GM19438 (cell line): Measurements from ENCODE around the gene DAPK2.
"Not testable (repeated sequence)": the region's sequence is repeated elsewhere in the genome, so short reads cannot be mapped to it uniquely, and the experiment has no call there.

ENCODE experiments used
- ATAC-seq: cut with Tn5 transposase; IDR thresholded peaks from one replicate; pipeline ENCODE4 v1.9.1; 2021; ENCODE audit warnings: low read depth; ENCODE audit not compliant: unreplicated experiment

DAPK2 gene

DNA sequence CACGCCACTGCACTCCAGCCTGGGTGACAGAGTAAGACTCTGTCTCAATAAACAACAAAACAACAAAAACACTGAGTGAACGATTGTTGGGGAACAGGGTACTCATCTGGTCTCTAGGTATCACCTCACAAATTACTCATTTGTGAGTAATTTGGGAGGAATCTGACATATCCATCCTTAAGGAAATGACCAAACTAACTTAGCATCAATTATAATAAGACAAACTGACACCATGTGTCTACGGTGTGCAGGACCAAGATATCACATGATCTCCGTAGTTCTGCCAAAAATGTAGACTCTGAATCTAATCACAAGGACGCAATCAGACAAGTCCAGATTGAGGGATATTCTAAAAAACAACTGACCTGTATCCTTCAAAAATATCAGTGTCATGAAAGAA is 12.0 kb upstream of the DAPK2 start:
- no peak for ATAC-seq

DNA sequence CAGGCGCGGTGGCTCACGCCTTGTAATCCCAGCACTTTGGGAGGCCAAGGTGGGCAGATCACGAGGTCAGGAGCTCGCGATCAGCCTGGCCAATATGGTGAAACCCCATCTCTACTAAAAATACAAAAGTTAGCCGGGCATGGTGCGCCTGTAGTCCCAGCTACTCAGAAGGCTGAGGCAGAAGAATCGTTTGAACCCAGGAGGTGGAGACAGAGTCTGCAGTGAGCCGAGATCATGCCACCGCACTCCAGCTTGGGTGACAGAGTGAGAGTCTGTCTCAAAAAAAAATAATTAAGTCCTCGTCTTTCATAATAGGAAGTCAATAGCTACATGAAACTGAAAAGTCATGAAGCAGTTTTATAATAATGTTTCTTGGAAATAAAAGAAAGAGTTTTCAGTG is 7.4 kb upstream of the DAPK2 start:
- ATAC-seq = not testable (repeated sequence)

DNA sequence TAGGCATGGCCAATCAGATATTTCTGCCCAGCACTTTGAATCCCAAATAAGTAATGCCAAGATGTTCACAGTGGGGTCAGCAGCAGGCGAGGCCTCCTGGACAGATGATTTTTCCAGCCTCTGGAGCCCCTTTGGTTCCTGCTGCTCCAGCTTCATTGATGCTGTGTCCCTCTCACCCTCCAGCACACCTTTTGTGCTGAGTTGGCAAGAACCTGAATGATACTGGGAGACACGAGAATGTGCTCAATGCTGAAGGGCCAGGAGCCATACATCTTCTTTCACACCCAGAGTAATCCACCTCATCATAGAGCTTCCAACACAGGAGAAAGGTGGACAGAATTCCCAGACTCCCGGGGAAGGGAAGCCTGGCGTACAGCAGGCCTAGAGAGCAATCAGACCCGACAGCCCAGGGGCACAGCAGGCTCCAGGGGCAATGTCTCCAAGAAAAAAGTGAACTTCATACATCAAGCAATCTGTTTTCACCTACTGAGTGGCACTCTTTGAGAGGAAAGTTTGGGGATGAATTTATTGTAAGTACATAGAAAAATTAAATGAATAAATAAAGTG is 6.7 kb upstream of the DAPK2 start:
- no peak for ATAC-seq

DNA sequence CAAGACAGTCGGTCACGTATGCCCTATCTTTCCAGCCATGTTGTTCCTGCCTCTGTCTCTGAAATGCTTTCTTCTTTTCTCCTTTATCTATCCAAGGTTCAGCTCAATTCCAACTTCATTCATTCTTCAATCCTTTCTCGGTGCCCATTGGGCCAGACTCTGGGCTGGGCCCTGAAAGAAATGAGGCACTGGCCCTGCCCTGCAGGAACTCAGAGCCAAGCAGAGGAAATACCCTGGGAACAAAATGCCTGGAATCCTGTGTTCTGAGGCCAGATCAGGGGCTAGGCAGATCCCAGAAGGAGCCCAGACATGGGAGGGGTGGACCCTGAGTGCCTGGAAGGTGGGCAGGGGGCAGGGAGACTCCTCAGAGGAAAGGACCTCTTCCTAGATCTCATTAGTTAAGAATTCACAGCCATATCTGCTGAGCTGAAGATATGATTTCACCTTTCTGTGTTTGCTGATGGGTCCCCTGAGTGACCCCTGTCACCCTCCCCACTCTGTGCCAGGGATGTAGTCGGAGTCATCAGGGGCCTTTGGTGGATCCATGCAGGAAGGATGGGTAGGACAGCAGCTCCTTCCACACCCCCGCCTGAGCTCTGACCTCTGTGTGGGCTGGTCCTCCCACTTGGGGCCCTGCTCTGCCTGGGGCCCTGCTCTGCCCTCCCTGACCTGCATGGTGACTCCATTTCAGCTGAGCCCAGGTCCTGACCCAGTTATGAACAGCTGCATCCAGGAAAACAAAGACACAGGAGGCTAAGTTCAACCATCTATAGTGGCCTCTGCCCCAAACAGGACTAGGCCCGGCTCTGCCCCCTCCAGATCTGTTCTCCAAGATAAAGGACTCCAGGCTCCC is 5.3 kb upstream of the DAPK2 start:
- ATAC-seq = no peak

DNA sequence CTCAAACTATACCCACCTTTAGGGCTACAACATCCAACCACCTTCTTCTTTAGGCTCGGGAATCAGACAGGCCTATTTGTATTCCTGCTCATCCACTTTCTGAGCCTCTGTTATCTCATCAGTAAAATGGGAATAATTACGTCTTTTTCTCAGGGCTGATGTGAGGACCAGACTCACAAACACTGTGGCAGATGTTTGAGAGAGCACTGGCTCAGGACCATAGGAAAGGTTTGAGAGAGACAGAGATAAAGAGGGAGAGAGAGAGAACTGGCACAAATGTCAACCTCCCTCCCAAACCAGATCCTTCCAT is 4.8 kb upstream of the DAPK2 start:
- no peak for ATAC-seq

DNA sequence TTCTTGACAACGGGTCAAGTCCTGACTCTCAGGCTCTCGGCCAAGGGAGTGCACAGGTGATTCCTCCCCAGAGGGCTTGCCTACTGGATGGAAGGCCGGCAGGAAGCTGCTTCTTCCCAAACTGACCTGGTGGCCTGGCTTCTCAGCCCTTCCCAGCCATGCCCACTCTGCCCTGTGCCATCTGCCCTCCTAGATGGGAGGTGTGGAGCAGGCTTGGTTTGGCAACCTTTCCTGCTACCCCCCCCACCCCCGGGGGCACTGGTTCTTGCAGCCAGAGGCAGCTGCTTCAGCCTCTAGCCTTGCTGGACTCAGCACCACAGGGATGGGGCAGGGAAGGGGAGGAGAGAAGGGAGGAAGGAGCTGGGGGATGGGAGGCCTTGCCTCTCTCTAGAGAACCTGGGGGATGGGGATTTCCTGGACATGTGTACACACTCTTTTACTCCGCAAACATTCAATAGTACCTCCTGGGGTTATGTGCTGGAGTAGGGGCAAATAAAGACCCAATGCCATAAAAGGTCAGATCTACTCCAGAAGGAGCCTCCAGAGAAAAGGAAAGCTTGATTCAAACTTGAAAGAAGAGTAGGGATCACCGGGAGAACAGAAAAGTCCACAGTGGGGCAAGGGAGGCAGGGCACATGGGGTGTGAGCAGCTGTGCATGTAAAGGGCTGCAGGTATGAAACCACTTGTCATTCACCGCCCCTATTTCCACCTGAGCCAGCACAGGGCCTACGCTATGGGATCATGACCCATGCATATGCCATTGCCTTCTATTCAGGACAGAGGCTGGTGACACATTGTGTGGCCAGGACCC is 4.2 kb upstream of the DAPK2 start:
- ATAC-seq = no peak

DNA sequence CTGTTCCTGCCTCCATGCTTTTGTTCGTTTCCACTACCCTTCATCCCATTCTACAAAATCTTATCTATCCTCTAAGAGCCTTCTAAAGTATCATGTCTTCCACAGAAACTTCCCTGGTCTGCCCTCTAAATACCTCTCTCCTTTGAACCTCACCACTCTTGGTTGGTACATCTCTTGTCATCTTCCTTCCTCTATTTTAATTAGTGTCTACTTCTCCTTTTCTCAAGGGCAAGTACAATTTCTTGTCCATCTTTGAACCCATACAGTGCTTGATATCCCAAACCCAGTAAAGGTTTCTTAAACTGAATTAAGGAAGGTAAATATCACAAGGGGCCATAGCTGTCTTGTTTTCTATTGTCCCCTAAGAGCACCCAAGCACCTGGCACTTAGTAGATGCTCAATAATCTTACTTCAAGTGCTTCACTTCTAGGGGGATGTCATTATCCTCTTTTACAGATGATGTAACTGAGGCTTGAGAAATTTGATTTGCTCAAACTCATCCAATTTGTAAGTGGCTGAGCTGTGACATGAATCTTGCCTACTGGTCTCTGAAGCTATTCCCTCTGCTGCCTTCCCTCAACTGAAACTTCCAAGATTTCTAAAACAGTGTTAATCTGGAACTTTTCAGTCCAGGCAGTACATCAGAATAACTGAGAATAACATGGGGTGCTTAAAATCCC is 2.6 kb upstream of the DAPK2 start:
- ATAC-seq = no peak

DNA sequence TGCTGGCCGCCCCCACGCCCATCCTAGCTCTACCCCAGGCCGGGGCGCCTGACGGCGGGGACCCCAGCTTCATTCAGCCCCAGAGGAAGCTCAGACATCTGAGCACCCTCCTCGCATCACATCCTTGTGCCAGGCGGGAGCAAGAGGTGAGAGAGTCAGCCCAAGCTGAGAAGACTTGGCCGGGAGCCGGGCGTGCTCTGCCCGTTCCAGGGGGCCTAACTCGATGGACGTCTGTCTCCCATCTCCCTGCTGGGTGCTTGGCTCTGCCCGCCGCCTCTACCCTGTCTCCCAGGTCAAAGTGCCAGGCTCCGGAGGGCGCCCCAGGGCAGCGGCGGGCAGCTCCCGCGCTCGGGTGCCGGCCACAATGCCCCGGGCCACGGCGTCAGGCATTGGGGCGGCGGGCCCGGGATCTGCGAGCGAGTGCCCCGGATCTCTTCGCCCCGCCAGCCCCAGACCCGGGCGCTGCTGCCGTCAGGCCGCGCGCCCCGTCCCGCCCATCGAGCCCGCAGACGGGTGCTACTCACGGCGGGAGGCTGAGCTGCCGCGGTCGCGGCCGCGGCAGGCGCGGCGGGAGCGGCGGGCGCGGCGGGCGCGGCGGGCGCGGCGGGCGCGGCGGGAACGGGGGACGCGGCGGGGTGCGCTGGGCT is 388 bp downstream of the DAPK2 start:
- ATAC-seq = no peak

DNA sequence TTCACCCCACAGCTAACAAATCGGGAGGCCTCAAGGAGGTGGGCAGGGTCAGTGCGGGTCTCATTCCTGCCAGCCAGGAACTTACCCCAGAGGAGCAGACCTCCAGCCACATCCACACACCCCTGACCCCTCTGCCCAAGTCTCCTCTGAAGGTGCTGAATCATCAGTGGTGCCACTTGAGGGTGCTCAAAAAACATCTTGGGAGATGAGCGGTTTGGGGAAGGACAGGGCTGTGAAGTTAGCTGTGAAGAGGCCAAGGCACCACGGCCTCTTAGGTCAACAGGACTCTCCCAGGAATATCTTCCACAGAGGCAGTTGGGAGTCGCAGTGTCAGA is 1.2 kb downstream of the DAPK2 start:
- ATAC-seq = no peak

DNA sequence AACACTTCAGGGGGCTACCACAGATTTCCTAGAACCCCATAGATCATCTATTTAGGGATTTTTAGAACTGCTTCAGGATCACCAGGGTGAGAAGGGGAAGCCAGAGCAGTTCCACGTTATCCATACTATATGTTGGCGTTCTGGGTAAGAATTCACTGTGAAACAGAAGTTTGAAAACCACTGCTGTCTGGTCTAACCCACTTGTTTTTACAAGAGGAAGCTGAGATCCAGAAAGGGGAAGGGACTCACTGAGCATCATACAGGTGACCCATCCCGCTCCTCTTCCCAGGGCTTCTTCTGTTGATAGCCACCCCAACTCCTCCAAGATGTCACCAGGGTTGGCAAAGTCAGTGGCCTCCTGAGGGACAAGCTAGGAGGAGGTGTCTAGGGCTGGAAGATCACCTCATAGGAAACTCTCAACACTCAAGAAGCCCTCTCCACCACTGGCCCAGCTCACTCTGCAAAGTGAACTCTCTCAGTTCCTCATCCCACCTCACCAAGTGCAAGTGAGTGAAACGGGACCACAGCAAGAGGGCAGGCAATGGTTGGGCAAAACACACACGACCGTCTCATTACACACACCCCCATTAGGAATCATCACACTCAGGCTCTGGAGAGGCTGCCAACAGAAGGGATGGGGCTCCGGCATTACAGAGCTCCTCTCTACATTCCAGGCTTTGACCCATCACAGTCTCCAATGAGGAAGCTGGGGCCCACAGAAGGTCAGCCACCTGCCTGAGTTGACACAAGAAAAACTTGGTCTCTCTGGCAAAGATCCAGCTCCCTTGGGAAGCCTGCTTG is 1.8 kb downstream of the DAPK2 start:
- ATAC-seq = peak; percentile 72

DNA sequence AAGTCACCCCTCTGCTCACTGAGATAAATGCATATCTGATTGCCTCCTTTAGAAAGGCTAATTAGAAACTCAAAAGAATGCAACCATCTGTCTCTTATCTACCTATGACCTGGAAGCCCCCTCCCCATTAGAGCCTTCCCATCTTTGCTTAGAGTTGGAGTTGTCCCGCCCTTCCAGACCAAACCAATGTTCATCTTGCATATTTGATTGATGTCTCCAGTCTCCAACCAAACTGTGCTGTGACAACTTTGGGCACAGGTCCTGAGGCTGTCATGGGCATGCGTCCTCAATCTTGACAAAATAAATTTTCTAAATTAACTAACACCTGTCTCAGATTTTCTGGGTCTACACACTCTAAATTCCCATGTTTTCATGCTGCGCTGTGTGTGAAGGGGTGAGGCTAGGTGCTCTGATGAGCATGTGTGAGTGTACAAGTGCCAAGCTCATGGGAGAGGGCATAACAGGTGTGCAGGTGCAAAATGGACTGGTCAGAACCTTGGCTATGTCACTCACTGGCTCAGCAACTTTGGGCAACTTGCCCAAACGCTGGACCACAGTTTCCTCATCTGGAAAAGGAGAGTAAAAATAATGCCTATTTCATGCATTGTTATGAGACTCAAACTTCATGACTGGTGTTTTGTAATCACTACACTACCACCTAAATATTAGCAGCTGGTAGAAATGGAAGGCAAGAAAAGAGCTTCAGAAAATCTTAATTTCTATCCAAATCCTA is 7.2 kb downstream of the DAPK2 start:
- no peak for ATAC-seq

DNA sequence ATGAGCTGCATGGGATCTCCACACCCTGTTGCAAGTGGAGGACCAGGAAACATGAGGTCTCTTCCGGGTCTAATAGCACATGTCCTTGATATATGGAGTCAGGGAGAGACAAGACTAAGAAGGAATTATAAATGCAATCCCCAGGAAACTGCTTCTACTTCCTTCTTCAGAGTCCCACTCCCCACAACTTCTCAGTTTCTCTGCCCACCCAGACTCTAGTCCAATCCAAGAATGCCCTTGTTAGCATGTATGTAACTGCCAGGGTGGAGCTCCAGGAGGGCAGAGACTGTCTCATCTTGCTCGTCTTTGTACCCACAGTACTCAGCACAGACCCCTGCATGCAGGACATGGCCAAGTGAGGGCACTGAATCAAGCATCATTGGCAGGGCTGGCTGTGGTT is 8.3 kb downstream of the DAPK2 start:
- no peak for ATAC-seq

DNA sequence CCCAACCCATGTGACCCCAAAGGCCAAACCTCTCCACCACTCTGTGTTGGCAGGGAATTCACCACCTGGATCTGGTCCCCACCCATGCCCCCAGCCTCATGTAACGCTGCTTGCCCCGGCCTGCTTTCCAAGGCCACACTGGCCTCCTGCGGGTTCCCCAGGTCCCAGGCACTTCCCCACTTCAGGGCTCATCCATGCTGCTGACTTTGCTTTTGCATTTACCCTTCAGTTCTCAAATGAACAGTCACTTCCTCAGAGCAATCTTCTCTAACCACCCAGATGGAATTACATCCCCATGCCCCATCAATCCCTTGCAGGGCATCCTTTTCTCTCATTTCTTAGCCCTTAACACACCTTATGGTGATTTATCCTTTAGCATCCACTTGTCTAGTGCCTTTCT is 9.2 kb downstream of the DAPK2 start:
- no peak for ATAC-seq

DNA sequence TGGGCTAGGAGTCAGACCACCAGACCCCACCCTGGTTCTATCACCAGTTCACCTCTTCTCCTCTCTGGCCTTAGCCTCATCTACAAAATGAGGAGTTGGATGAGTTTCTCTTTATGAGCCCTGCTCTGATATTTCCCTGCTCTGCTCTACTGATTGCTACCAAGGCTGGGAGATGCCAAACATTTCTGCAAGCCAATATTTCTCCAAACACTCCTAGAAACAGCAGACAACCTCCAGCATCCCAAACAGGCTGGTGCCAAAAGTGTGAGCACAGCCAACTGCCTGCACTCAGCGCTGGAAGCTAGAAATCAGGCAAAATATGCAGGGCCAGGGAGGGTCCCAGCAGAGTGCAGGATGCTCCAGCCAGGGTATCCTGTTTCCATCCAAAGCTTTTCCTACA is 10.8 kb downstream of the DAPK2 start:
- no peak for ATAC-seq

DNA sequence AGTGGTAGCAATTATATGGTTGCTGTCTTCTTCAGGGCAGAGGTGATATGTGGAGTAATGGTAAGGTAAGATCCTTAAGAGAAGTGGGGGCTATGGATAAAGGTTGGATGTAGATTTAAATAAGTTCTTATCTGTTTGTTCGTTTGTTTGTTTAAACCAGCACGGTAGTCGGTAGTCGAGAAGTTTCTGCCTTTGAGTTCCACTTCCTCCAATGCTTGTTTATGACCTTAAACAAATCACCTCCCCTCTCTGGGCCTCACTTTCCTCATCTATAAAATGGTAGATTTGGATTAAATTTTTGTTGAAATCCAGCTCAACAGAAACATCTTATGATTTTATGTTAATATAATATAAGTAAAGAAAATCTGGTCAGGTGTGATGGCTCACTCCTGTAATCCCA is 11.8 kb downstream of the DAPK2 start:
- ATAC-seq = no peak

DNA sequence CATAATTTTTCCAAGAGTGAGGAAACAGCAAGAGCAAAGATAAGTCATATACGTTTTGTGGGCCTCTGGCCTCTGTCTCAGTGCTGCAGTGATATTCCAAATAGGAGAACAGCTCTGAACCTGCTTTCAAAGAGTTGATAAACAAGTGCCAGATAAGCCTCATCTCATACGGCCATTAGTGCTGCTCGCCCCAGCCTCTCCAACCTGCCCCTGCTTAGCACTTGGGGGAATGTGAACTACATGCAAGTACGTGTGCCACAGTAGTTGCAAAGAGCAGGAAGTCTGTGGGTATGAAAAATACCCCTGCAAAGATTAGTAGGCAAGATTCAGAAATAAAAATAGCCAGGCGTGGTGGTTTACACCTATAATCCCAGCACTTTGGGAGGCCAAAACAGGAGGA is 14.0 kb downstream of the DAPK2 start:
- no peak for ATAC-seq

DNA sequence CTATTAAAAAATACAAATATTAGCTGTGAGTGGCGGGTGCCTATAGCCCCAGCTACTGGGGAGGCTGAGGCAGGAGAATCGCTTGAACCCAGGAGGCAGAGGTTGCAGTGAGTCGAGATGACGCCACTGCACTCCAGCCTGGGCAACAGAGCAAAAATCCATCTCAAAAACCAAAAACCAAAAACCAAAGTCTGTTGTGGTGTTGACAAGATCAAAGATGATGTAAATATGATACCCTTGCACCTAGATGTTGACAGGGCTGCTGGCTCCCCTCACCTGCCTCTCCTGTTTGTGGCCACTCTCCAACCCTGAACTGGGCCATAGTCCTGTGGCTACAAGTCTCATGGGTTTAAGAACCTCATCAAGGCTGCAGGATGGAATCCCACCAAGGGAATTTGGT is 16.2 kb downstream of the DAPK2 start:
- ATAC-seq = no peak

DNA sequence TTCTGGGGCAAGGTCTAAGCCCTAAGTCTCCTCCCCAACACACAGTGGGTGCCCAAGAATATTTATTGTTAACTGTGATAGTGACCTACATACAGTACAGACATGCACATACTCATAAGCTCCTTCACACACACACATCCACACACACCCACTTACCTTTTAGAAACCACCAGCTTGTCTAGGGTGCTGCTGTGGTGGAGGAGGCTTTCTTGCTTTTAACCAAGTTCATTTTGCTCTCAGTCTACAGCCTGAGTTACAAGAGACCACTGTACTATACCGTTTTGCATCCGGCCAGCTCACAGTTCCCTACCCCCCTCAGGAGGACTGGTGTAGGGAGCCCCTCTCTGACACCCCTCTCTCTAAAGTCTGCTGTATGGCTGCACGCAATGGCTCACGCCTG is 16.7 kb downstream of the DAPK2 start:
- no peak for ATAC-seq

DNA sequence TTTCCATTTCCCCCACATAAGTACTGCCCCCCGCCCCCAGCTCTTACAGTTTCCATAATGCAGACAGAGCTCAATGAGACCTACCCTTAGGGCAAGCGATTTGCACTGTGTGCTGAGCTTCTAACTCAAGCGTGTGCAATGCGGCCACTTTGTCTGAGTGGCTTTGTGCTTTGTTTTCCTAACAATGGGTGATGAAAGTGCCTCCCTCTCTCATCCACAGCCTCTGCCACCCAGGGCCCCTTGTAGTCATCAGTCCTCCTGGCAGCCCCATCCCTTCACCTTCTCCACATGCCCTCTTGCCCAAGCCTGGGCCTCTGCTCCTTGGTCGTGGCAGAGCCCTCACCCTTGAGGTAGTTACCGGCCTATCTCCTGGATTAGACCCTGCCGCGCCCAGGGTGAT is 17.2 kb downstream of the DAPK2 start:
- ATAC-seq = no peak
